Urinary bladder (tissue), 4 donors: ENCODE results near the gene HYI. TPM values are rescaled to one million over a fixed set of nuclear protein-coding genes. Genes with fewer than 3 reads are reported as not detected.

Experiments
- DNase-seq: peaks from one replicate; pipeline ENCODE4 v3.0.0-alpha.2; 2015; ENCODE audit errors: extremely low spot score
- H3K27ac ChIP-seq: one replicate; pipeline ENCODE4 v1.5.1; 2013; ENCODE audit warnings: low read depth, mild to moderate bottlenecking, moderate library complexity
- H3K36me3 ChIP-seq: one replicate; pipeline ENCODE4 v1.6.1; 2013; ENCODE audit warnings: mild to moderate bottlenecking, moderate library complexity; ENCODE audit not compliant: insufficient read depth
- H3K4me1 ChIP-seq: one replicate; pipeline ENCODE4 v1.6.1; 2013; ENCODE audit warnings: mild to moderate bottlenecking, moderate library complexity; ENCODE audit not compliant: insufficient read depth
- H3K4me3 ChIP-seq: one replicate; pipeline ENCODE4 v1.5.1; 2013; ENCODE audit warnings: low read depth, low read length
- WGBS: extraction: QIAGEN DNeasy Blood & Tissue Kit; methylation state at CpG from one replicate; pipeline ENCODE4 v1.1.7; 2013; 5-methylcytosine and 5-hydroxymethylcytosine counted together
- polyA plus RNA-seq: library from polyadenylated mRNA; stranded (reverse); fragments of 200-250 nt; gene quantifications from one replicate; pipeline ENCODE4 v1.2.3, GENCODE V29; 2013
- total RNA-seq: library from RNA; depleted of rRNA; stranded (reverse); fragments of >200 nt; gene quantifications from one replicate; pipeline ENCODE4 v1.2.3, GENCODE V29; 2014
- donor health status: healthy with polysubstance abuse.
- donor health status: healthy.

Gene HYI
- total and polyA plus RNA-seq, 2 donors = 27.8 to 49.3 TPM

GRCh38 chr1:43445606-43446387 lies 7.9 kb downstream of the HYI start:
- WGBS = 94% methylated on average over 10 of the region's 10 CpGs
- Histone ChIP-seq H3K4me1 (no peaks in the 10 kb centered on the region), H3K36me3 (peaks cover 4% of the 10 kb centered on the region), H3K4me3 (no peak overlapping the region), H3K27ac (no peak overlapping the region)
- no peak for DNase-seq

DNA sequence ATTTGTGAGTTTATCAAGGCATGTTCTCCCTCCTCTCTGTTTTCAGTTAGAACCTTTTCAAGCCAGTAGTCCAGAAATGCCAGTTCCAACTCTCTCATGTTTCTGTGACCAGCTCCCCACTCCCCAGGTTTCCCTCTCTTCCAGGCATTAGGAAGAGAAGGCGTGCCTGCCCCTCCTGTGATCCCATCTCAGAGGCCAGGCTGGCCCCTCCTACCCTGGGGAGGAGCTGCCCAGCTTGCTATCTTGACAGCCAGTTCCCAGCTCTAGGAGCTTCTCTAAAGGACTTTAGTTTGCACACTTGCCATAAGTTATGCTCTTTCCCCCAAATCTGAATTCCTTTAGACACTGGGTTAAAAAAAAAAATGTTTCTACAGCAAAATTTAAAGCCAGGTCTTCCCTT lies 8.9 kb downstream of the HYI start:
- no peak for DNase-seq
- Histone ChIP-seq H3K36me3 (no peaks in the 10 kb centered on the region), H3K4me3 (no peak overlapping the region), H3K27ac (no peak overlapping the region), H3K4me1 (no peaks in the 10 kb centered on the region)
- WGBS = 52% methylated on average over 1 of the region's 1 CpG

DNA sequence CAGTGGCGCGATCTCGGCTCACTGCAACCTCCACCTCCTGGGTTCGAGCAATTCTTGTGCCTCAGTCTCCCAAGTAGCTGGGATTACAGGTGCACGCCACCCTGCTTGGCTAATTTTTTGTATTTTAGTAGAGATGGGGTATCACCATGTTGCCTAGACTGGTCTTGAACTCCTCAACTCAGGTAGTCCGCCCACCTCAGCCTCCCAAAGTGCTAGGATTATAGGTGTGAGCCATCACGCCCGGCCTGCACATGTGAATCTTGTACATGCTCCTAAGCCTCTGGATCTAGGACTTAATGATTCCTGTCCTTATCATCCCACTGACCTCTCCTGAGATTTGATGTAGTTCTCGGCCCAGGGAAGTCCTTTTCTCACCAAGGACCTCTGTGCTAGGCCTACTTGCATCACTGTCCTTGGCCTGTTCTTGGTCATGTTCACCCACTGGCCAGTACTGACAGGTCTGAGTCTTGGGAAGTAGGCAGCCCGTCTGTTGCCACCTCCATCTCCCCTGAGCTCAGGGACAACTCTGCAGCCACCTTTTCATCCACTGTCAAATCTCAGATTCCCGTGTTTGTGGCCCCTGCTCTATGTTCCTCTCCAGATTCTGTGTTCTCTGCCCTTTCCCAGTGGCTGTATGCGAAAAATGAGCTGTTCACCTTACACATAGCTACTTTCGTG lies 9.4 kb downstream of the HYI start:
- 92% methylated on average over 13 of the region's 13 CpGs for WGBS
- H3K27ac ChIP-seq = no peak overlapping the region
- no peak overlapping the region for H3K4me3 ChIP-seq
- no peak for DNase-seq
- no peaks in the 10 kb centered on the region for H3K4me1 ChIP-seq
- H3K36me3 ChIP-seq = no peaks in the 10 kb centered on the region

- H3K4me3 ChIP-seq = no peak overlapping the region
- no peak overlapping the region for H3K27ac ChIP-seq
- DNase-seq = no peak
- 92% methylated on average over 16 of the region's 16 CpGs for WGBS
- no peaks in the 10 kb centered on the region for H3K4me1 ChIP-seq
- H3K36me3 ChIP-seq = no peaks in the 10 kb centered on the region
Observed at GRCh38 chr1:43443197-43443946, 10.4 kb downstream of the HYI start.

DNA sequence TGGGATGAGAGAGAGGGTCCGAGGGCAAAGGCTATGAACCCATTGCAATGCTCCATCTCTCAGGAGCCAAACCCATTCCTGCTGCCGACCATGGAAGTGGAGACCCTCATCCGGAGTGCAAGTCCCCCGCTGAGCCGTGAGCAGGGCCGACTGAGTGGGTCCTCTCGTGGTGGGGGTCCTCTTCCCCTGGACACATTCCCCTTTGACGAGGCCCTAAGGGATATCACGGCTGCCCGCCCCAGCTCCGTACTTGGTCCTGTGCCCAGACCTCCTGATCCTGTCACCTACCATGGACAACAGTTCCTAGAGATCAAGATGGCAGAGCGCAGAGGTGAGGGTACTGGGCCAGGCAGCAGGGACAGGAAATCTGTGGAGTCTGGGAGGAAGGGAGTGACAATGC lies 11.0 kb downstream of the HYI start:
- DNase-seq = no peak
- no peak overlapping the region for H3K4me3 ChIP-seq
- no peaks in the 10 kb centered on the region for H3K4me1 ChIP-seq
- 88% methylated on average over 12 of the region's 12 CpGs for WGBS
- no peak overlapping the region for H3K27ac ChIP-seq
- H3K36me3 ChIP-seq = no peaks in the 10 kb centered on the region

DNA sequence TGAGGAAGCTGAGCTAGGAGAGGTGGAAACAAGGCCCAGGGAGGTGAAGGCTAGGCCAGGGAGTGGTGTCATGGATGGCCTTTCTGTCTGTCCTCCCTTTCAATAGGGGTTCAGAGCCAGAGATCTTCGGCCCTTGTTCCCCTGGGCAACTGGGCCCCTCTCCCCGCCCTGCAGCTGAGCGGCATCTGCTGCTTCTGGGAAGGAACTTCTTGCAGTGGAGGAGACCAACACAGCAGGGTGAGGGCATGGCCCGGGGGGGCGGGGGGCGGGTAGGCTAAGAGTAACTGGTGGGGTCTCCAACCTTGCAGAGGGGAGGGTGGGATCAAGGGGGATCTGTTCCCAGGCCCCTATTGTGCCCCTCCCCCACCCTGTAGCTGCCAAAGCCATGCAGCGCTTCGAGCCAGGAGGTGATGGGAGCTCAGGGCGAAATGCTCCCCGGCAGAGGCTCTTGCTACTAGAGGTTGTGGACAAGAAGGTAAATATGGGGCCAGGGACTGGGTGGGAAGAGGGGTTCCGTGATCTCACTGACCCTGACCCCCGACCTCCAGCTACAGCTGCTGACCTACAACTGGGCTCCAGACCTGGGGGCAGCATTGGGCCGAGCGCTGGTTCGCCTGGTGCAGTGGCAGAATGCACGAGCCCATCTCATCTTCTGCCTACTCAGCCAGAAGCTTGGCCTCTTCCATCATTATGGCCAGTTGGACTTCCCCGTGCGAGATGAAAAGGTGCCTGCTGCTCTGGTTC lies 11.7 kb downstream of the HYI start:
- Histone ChIP-seq H3K4me3 (no peak overlapping the region), H3K27ac (no peak overlapping the region), H3K4me1 (no peaks in the 10 kb centered on the region), H3K36me3 (no peaks in the 10 kb centered on the region)
- DNase-seq = no peak
- 90% methylated on average over 18 of the region's 18 CpGs for WGBS

- Histone ChIP-seq H3K4me3 (no peak overlapping the region), H3K36me3 (no peaks in the 10 kb centered on the region), H3K4me1 (no peaks in the 10 kb centered on the region), H3K27ac (no peak overlapping the region)
- no peak for DNase-seq
- 95% methylated on average over 15 of the region's 15 CpGs for WGBS
Observed at GRCh38 chr1:43441166-43441893, 12.4 kb downstream of the HYI start.

GRCh38 chr1:43440358-43440757 lies 13.4 kb downstream of the HYI start:
- Histone ChIP-seq H3K27ac (no peak overlapping the region), H3K4me1 (no peaks in the 10 kb centered on the region), H3K4me3 (no peak overlapping the region), H3K36me3 (no peaks in the 10 kb centered on the region)
- DNase-seq = no peak
- 91% methylated on average over 7 of the region's 7 CpGs for WGBS

DNA sequence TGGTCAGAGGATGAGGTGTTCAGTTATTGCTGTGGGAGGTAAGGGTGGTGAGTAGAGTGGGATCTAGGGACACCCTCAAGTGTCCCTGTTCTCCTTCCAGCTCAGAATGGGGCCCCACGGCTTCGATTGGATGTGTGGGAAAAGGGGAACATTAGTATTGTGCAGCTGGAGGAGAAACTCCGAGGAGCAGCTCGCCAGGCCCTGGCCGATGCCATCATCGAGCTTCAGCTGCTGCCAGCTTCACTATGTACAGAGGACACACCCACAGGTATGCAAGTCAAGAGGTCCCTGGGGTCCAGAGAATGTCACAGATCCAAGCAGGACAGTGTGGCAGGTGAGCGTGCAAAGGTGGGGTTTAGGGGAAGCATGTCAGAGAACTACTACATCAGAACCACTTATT lies 13.9 kb downstream of the HYI start:
- WGBS = 94% methylated on average over 7 of the region's 7 CpGs
- H3K4me3 ChIP-seq = no peak overlapping the region
- H3K27ac ChIP-seq = no peak overlapping the region
- no peak for DNase-seq
- H3K4me1 ChIP-seq = no peaks in the 10 kb centered on the region
- H3K36me3 ChIP-seq = no peaks in the 10 kb centered on the region

- no peak for DNase-seq
- Histone ChIP-seq H3K27ac (no peak overlapping the region), H3K4me1 (no peaks in the 10 kb centered on the region), H3K36me3 (no peaks in the 10 kb centered on the region), H3K4me3 (no peak overlapping the region)
- WGBS = 88% methylated on average over 10 of the region's 10 CpGs
Observed at GRCh38 chr1:43438953-43439581, 14.7 kb downstream of the HYI start.

DNA sequence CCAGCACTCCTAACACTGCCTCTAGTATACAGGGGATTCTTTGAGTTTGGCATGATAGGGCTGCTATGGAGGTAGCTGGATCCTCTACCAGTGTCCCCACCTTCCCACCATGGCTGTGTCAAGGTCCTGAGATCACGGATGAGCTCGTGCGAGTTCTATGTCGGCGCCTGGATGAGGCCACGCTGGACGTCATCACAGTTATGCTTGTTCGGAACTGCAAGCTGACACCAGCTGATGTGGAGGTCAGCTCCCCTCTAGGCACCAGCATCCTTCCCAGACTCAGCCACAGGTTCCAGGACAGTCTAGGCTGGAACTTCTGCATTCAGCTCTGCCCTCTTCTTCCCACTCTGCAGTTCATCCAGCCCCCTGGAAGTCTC lies 15.2 kb downstream of the HYI start:
- DNase-seq = no peak
- Histone ChIP-seq H3K4me3 (no peak overlapping the region), H3K36me3 (no peaks in the 10 kb centered on the region), H3K4me1 (no peaks in the 10 kb centered on the region), H3K27ac (no peak overlapping the region)
- WGBS = 96% methylated on average over 8 of the region's 8 CpGs

DNA sequence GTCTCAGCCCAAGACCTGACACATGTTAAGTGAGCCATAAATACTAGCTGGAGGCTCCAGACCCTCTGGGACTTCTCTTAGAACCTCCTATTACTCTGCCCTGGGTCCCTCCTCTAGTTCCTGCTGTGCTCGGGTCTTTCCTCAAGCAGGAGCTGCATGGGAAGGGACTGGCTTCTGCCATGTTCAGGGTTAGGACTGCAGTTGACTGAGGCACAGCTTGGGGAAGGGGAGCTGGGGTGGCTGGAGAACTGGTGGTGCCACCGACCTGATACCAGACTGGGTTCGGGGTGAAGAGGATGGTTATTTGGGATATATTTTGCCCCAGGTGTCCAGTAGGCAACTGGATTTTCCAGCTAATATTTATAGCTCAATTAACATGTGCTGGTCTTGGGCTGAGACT lies 15.7 kb downstream of the HYI start:
- DNase-seq = no peak
- Histone ChIP-seq H3K36me3 (no peaks in the 10 kb centered on the region), H3K27ac (no peak overlapping the region), H3K4me3 (no peak overlapping the region), H3K4me1 (no peaks in the 10 kb centered on the region)
- 90% methylated on average over 3 of the region's 3 CpGs for WGBS
